Embryonic facial prominence (tissue), 1 donor: ENCODE data around the gene SORCS2.

Experiments used
- DNase-seq: peaks from one replicate; pipeline ENCODE4 v3.0.0-alpha.2; 2016; ENCODE audit errors: extremely low spot score

Gene SORCS2

DNA sequence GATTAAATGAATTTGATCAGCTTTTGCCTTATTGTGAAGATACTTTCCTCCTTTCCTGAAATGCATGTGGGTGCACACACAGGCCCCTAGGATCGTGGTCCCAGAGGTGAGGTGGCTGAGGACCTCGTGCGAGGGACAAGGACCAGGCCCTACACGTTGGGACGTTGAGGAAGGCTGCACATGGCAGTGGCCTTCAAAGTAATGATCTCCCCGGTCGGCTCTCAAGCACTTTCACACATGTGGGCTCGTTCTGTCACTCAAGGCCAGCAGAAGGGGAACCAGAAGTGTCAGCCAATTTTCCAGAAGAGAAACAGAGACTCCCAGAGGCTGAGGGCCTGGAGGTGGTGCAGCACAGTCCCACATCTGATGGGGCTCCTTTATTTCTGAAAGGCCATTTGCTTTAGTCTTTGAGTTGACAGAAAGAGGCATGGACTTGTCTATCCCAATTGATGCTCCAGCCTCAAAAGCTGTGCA is 550.5 kb downstream of the SORCS2 start:
- DNase-seq, result no peak

DNA sequence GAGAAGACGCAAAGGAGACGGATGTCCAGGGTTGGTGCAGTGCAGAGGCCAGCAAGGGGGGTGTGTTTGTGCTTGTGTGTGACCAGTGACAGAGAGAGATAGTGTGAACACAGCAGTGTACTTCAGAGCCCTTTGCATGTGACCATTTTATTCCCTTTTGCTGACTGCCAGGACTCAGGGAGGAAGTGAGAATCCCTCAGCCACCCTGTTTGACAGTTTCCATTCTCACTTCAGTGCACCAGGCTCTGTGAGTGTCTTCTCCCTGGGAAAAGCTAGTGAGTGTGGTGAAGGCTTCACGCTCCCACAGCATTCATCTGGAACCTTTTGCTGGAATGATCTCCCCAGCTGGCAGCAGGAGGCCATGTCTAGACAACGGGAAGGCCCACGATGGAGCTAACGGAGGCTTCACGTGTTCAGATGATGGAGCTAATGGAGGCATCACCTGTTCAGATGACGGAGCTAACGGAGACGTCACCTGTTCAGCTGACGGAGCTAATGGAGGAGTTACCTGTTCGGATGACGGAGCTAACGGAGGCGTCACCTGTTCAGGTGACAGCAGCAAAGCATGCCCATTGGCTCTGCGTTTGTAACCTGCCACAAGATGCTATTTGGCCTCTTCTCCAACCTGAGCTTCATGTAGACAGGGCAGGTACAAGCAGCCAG is 551.9 kb downstream of the SORCS2 start:
- DNase-seq, result no peak

DNA sequence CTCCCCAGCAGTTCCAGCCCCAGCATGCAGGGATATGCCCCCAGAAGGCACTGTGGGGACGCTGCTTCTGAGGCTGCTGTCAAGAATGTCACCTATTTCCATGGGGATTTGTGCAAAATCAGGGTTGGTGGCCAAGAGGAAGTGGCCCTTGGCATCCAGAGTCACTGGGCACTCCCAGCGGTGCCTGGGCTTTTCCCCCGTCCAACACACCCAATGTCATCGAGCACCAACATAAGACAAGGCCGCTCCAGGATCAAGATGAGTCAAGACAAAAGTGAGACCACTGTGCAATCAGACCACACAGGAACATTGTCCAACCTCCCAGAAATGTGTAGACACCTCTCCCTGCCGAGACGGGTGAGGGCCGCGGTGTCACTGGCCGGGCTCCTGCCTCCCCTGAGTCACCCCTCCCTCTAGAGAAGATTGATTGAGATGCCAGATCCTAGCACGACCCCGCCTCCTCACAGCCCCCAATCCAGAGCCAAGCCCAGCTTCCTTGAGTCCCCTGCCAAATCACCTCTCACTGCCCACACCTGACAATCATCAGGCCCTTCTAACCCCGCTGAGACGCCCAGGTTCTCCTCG is 553.1 kb downstream of the SORCS2 start:
- no peak for DNase-seq

DNA sequence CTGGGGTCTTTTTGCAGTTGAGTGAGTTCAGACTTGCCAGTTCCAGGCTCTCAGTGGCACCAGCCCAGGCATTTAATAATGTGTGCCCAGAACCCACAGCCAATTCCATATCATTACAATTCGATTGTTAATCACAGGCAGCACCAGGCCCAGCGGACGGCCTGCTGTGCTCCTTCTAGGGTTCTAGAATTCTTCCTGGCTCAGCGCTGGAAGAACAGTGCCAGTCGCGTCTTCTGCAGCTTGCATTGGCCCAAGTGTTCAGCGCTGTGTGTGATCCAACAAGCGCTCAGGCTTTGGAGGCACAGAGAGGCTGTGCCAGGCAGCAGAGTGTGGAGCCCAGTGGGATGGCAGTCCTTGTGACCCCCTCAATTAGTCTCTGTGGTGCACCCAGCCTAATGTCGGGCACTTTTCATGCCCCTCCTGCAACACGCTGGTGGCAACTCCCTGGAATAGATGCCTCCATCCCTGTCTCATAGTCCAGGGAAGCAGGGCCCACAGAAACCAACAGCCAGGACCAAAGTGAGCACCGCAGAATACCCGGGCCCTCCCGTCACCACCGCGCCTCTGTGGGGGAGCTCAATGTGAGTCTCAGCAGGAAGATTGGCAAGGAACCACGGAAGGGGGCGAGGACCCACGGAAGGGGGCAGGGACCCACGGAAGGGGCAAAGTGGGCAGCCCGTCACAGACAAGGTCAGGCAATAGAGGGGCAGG is 554.2 kb downstream of the SORCS2 start:
- DNase-seq, result no peak

DNA sequence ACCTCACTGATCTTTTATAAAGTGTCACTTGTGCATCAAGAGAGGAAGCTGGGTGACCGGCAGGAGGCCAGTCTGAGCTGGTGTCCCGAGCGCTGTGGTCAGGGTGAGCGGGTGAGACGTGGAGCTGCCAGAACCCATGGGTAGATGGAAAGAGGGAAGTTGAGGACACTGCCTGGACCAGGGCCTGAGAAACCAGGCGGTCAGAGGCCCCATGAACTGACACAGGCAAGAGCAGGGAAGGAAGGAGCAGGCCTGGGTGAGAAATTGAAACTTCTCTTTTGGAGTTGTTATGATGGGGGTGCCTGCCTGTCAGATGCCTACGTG is 554.7 kb downstream of the SORCS2 start:
- no peak for DNase-seq

DNA sequence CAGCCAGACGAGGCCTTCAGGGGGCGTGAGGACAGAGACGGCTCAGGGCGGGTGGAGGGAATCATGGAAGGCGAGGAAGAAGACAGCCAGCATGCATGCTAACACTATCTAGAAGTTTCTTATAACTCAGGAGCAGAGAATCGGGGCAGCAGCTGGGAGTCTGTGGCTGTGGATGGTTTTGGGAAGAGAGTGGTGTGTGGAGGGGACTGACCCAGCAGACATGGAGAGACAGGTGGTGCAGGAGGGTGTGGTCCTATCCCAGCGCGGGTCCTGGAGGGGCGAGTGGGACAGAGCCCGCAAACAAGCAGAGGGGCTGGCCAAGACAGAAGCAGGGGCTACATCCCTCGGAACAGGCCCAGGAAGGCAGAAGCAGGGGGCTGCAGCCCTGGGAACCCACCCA is 555.2 kb downstream of the SORCS2 start:
- no peak for DNase-seq

DNA sequence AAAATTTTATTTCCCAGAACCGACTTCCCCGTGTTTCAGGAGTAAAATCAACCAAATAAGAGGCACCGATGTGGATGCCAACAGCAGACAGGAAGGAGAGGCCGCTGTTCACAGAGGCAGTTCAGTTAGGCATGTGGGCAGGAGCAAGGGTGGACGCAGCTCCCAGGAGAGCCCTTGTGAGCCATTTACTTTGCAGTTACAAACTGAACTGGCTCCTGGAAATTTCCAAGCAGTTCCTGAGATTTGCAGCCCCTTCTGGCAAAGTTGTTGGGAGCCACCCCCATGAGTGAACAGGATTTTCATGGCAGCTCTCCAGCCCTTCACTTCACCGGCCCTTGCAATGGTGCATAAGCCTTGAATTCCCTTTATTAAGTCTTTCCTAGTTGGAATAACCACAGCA is 558.2 kb downstream of the SORCS2 start:
- DNase-seq, result no peak

DNA sequence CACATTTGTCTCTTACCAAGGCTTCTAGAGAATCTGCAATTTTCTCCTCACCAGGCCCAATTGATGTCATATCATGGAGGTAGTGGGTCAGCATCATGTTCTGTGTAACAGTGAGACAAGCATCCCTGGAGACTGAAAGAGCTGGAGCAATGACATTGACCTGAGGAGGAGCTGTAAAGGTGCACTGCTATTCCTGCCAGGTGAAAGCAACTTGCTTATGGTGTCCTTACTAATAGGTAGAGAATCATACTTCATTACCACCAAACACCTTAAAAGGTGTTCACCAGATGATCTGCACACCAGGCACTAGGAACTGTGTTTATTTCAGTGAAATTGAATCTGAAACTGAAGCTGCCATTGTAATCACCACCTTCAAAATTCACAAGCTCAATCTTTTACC is 558.6 kb downstream of the SORCS2 start:
- DNase-seq, result no peak

DNA sequence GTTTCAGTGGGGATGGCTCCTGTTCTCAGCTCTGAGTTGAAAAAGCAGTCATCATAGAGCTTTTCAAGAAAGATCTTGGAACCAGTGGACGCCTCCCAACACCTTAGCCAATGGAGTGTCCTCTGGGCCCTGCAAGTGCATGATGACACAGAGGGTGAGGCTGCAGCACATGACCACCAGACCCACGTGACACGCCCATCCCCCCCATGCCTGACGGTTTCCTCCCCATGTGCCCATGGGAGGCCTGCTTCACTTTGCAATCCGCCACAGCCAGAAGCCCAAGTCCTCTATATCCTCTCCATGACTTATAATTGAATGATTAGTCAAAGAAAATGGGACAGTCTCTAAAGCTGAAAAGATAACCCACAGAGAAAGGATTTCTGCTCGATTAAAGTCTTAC is 560.3 kb downstream of the SORCS2 start:
- DNase-seq, result no peak

DNA sequence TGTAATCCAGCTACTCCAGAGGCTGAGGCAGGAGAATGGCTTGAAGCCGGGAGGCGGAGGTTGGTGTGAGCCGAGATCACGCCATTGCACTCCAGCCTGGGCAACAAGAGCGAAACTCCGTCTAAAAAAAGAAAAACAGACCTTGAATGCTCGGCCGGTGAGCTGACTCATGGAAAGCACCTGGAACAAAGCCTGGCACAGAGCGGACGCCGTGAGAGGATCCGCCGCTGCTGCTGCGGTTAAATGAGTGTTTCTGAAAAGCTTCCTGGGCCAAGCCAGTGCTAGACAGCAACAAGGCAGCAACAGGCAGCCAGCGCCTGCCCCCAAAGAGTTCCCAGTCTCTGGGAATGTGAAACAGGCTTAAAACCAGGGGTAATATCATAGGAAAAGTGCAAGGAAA is 560.9 kb downstream of the SORCS2 start:
- no peak for DNase-seq

DNA sequence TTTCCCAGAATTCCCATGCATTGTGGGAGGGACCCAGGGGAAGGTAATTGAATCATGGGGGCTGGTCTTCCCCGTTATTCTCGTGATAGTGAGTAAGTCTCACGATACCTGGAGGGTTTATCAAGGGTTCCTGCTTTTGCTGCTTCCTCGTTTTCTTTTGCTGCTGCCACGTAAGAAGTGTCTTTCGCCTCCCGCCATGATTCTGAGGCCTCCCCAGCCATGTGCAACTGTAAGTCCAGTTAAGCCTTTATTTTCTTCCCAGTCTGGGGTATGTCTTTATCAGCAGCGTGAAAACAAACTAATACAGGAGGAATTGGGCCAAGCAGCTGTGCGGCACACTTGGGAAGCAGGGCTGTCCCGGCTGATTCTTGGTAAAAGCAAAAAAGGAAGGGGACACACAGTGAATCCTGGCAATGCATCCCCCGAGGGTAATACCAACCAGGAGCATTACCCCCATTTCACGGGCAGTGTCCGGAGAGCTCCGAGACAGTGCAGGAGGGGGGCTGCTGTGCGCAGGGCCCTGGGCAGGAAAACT is 561.7 kb downstream of the SORCS2 start:
- DNase-seq, result no peak

DNA sequence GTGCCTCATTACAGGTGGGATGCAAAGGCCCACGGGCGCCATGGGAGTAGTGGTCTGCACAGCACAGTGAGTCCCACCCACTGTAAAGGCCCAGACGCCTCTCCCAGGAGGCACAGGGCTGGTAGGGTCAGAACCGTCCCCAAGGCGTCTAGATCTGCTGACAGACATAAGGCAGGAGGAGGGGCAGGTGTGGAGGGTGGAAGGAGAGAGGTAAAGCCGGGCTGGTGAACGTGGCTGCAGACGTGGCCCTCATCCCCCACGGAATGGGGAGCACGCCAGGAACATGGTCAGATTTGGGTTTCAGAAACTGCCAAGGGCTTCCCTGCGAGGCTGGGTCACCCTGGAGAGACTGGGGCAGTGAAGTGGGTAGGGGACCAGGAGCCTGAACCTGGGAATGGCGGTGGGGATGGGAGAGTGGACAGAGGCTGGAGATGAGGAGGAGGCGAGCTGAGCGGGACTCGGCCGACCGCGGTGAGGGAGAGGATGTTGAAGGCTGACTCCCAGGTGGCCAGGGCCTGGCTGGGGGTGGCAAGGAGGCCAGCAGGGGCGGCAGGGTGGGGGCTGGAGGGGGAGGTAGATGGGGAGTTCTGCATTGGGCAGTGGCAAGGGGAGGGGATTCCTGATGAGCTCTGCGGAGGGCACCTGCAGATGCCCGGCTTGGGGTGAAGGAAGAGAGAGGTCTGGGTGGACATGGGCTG is 562.4 kb downstream of the SORCS2 start:
- no peak for DNase-seq

DNA sequence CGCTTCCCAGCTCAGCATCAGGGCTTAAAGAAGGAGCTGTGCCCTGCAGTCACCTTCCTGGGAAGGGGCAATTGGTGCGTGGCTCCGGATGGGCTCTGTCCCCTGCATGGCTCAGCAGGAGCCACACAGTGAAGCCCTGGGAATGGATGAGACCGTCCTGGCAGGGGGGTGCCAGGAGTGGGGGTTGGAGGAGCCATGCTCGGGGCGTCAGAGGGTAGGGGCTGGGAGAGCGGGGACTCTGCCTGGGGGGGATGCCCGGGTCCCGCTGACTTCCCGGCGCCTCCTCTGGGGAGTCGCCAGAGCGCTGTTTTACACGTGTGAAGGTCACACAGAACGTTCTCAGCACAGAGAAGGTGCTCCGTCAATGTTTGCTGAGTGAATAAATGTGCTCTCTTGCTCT is 563.2 kb downstream of the SORCS2 start:
- no peak for DNase-seq

DNA sequence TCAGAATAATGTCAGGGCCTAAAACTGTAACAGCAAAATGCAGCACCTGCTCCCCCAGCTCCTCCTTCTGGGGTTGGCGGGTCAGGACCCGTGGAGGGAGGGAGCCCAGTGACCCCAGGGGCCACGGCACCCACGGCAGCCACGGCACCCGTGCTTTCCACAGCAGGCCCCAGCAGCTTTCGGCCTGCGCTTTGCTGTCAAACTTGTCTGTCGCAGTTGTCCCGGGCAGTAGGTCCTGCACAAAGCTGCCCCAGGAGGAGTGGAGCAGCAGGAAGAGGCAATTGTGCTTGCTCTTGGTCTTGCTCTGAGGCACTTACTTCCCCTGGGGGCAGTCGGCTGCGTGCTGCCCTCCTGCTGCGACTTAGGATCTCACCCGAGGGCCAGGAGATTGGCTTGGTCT is 563.7 kb downstream of the SORCS2 start:
- no peak for DNase-seq

DNA sequence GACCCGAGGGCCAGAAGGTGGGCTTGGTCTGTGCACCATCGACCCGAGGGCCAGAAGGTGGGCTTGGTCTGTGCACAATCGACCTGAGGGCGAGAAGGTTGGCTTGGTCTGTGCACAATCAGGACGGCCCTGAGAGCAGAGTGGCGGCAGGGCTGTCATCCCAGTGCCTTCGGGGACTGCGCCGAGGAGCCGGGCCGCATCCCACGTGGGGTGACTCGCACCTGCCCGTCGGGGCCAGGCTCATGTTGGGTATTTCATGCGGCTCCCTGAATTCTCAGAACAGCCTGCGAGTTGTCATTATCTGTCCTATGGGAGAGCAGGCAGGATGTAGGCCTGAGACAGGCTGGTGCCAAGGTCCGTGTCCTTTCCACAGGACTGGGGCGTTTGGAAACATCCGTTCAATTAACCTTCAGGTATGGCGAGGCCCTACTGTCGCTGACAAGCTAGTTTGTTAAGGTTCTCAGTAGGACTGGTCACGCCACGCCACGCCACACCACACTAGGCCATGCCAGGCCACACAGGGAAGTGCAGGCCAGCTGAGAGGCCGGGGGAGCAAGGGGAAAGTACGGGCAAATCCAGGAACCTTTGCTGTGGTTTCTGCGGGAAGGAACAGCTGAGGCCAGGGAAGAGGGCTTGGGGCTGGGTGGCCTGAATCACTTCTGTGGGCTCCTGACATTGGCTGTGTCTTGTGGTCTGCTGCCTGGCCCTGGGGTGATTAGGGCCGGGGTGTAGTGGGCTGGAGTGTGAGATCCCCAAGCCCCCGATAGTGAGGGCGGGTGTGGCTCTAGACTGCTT is 564.4 kb downstream of the SORCS2 start:
- DNase-seq, result no peak

DNA sequence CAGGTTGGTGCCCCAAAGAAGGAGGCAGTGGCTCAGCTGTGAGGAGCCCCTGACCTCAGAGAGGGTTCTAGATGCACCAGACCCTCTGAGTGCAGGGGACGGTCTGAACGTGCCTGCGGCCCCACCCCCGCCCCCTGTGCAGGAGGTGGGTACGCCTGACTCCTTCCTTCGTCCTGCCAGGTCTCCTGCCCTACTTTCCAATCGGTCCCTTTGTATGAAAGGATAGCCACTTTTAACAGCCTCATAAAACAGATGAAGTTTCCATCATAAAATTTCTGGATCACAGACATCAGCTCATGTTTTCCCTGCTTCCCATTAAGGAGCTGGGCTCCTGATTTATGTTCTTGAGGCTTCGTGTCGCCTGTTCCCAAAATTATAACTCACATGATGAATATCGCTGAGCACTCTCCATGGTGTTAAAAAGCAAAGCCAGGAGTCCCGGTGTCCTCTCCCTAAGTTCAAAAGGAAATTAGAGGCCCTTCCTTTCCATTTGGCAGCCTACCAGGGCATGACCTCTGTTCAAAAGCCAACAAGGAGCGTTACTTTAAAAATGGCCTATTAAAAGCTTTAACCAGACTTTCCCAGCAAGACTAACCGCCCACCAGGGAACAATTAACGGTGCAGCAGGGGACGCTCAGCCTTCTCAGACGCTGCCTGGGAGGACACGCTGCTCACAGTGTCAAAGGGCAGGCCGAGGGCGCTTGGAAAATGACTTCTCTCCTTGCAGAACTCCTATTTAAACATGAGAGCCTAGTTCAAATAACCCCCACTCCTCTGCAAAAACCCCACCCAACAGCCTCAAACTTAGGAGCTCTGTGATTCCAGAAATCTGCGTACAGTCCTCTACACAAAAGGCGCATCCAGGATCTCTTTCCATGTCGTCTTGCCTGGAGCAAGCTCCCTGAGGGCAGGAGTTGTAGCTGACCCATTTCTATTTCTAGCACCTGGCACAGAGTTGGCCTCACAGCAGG is 565.4 kb downstream of the SORCS2 start:
- no peak for DNase-seq

DNA sequence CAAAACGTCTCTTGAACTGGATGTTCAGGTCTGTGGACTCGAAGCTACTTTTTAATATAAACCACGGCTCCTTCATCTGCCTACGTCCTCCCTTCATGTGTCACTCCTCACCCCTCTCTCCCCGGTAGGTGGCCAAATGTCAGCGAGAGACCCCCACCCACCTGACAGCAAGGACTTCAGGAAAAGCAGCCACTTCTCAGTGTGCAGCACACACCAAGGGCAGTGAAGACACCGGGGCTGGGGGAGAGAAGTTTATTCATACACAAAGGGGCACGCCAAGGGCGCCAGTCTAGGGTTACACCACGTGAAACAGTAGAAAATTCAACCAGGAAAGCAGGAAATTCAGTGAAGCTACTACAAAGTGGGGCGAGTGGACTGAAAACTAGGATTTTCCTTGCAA is 566.1 kb downstream of the SORCS2 start:
- no peak for DNase-seq

DNA sequence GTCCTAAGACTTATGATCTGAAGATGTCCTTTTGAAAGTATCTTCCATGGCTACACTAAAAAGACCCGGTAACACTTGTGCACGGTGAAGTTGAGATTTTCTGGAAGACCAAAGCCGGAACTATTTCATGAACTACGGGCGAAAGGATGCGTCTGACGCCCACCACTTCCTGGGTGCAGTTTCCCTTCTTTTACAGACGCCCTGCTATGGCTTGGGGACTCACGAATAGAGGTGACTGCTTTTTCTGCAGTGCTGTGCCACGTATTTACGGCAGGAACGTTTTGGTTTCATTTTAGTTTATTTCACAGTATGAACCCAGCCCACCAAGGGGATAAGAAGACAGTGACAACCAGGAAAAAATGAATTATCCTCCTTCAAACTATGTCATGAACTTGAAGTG is 566.9 kb downstream of the SORCS2 start:
- no peak for DNase-seq

DNA sequence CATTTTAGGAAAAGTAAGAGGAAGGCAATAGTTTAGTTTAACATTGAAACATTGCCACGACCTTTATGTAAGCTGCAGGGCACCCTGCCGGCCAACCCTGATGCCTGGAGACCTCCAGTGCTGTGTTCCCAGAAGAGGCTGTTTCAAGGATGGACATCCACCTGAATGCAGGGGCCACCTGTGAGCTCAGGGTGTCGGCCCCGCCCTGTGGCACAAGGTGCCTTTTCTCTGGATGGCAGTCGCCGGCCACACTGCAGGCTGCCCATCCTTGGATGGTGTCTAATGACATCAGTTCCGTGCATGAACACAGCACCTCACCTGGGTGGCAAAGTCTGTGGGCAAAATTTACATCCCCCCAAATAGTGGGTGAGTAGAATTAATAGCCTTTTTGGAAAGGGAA is 567.3 kb downstream of the SORCS2 start:
- no peak for DNase-seq

DNA sequence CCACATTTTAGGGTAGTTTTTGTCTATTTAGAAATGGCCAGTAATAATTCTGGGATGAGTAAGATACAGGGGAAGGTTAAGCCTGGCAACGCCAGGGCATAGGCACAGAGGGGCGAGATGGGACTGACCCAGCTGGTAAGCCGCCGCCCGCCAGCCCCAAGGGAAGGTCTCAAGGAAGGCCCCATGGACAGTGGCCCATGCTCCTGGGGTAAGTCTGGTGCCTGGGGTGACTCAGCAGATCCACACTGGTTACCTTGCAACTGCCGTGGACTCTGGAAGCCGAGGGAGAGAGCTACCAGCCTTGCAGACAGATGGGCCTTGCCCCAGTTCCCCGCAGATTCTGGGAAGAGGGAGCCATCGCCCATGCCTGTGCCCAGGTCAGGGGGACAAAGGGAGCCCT is 567.9 kb downstream of the SORCS2 start:
- DNase-seq, result no peak

DNA sequence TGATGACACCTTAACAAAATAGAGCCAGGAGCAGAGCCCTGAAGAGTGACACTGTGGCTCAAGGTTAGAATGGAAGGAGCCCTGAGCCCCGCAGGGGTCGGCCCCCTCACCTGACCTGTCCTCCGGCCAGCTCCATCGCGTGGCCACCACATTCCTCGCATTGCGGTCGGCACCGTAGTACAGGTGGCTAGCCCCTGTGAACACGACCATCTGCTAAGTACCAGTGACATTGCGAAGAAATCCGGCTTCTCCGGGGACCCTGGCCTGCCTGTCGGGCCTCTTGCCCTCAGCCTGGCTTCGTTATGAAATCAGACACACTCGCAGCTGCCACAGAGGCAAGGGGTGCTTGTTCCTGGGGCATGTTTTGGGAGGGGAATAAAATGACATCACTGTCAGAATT is 568.4 kb downstream of the SORCS2 start:
- DNase-seq, result no peak
